Esophagus muscularis mucosa (tissue), 4 donors: ENCODE measurements around the gene ALCAM. TPM values are rescaled to one million over a fixed set of nuclear protein-coding genes. Genes with fewer than 3 reads are reported as not detected.
"Not testable (repeated sequence)": the region's sequence is repeated elsewhere in the genome, so short reads cannot be mapped to it uniquely, and the experiment has no call there.

Source experiments
- DNase-seq: peaks from one replicate; pipeline ENCODE4 v3.0.0-alpha.2; 2017; ENCODE audit errors: extremely low spot score
- H3K27ac ChIP-seq, 4 donors: fragments of 200-600 bp; sonication (generic); replicated peaks in 1 of 4; 1 replicate in 3 of 4; 2 replicates in 1 of 4; pipeline ENCODE4 v1.5.1; 2016 to 2019; ENCODE audit warnings: mild to moderate bottlenecking in 1 of 4
- H3K27me3 ChIP-seq, 4 donors: fragments of 200-600 bp; sonication (generic); one replicate each; pipeline versions ENCODE4 v1.5.1 to v1.6.0; 2016 to 2019
- H3K36me3 ChIP-seq, 4 donors: fragments of 200-600 bp; sonication (generic); one replicate each; pipeline ENCODE4 v1.5.1; 2016 to 2019
- H3K4me1 ChIP-seq, 4 donors: fragments of 200-600 bp; sonication (generic); one replicate each; pipeline ENCODE4 v1.5.1; 2016 to 2019
- H3K4me3 ChIP-seq, 4 donors: fragments of 200-600 bp; sonication (generic); 1 replicate in 2 of 4; 2 replicates in 2 of 4; pipeline ENCODE4 v1.5.1; 2016 to 2019; ENCODE audit warnings: mild to moderate bottlenecking in 4 of 4, moderate library complexity in 1 of 4
- H3K9me3 ChIP-seq, 4 donors: fragments of 200-600 bp; sonication (generic); 1 replicate in 3 of 4; 2 replicates in 1 of 4; pipeline ENCODE4 v1.5.1; 2016 to 2019
- CTCF ChIP-seq, 3 experiments: fragments of 200-600 bp in 2 of 3; fragments of 450-650 bp in 1 of 3; sonication (generic) in 2 of 3; IDR thresholded peaks; one replicate each; pipeline ENCODE4 v1.5.1; 2017 to 2019; ENCODE audit warnings: antibody characterized with exemption in 3 of 3, mild to moderate bottlenecking in 2 of 3, moderate library complexity in 1 of 3
- EP300 ChIP-seq: sonication (generic); formaldehyde crosslinking; IDR thresholded peaks from one replicate; pipeline ENCODE4 v1.6.1; 2017; ENCODE audit warnings: antibody characterized with exemption
- POLR2A ChIP-seq: fragments of 450-650 bp; IDR thresholded peaks from one replicate; pipeline ENCODE4 v1.6.1; 2017; ENCODE audit warnings: antibody characterized with exemption, moderate library complexity, mild to moderate bottlenecking, low read depth
- POLR2AphosphoS5 ChIP-seq, 2 donors: sonication (generic); formaldehyde crosslinking; IDR thresholded peaks; one replicate each; pipeline ENCODE4 v1.6.1; 2017; ENCODE audit warnings: antibody characterized with exemption in 2 of 2
- WGBS: methylation state at CpG from one replicate; pipeline ENCODE4 v1.1.5; 2018; 5-methylcytosine and 5-hydroxymethylcytosine counted together
- intact Hi-C: fragments of 100-400 bp; cut with DNase I; formaldehyde crosslinking; loops from one replicate; pipeline ENCODE4 v1.15.1; 2023
- total RNA-seq, 4 donors: library from RNA; depleted of rRNA; stranded (reverse); fragments of >200 nt; gene quantifications; one replicate each; pipeline versions ENCODE4 v1.1.0 to v1.2.1, GENCODE V29; 2016

Gene ALCAM
- total RNA-seq, 4 donors from 2014 or later: 19.0 to 26.2 (median 22.6) TPM

GRCh38 chr3:105401254-105401653 is 34.5 kb downstream of the ALCAM start:
- intact Hi-C loops: no loop called here
- Histone ChIP-seq H3K4me1 (no peaks in the 10 kb centered on the region), H3K9me3 (peaks cover 0 to 3% (median 0%) of the 10 kb centered on the region in 4 donors), H3K27ac (no peak overlapping the region), H3K36me3 (no peaks in the 10 kb centered on the region), H3K4me3 (no peak overlapping the region), H3K27me3 (no peaks in the 10 kb centered on the region)
- 98% methylated on average over 4 of the region's 4 CpGs for WGBS
- no peak for DNase-seq
- TF ChIP-seq EP300: no peak
- TF ChIP-seq POLR2AphosphoS5 (IDR thresholded peaks at IDR 0.05): no peak
- no peak for TF ChIP-seq POLR2A
- TF ChIP-seq CTCF (IDR thresholded peaks at IDR 0.05): no peak

- WGBS: 72% methylated on average over 2 of the region's 2 CpGs
- H3K9me3 ChIP-seq: peaks cover 0 to 3% (median 0%) of the 10 kb centered on the region in 4 donors
- H3K27ac ChIP-seq: no peak overlapping the region
- no peak for DNase-seq
- no peaks in the 10 kb centered on the region for H3K4me1 ChIP-seq
- no peak overlapping the region for H3K4me3 ChIP-seq
- H3K27me3 ChIP-seq: no peaks in the 10 kb centered on the region
- intact Hi-C loops: no loop called here
- TF ChIP-seq POLR2AphosphoS5 (IDR thresholded peaks at IDR 0.05): no peak
- no peak for TF ChIP-seq CTCF (IDR thresholded peaks at IDR 0.05)
- TF ChIP-seq EP300: no peak
- TF ChIP-seq POLR2A: no peak
- H3K36me3 ChIP-seq: no peaks in the 10 kb centered on the region
Measured at GRCh38 chr3:105401691-105402149, 35.0 kb downstream of the ALCAM start.

GRCh38 chr3:105402287-105402801 is 35.6 kb downstream of the ALCAM start:
- H3K4me1 ChIP-seq: no peaks in the 10 kb centered on the region
- H3K4me3 ChIP-seq: no peak overlapping the region
- no peak for DNase-seq
- no peak for TF ChIP-seq POLR2A
- TF ChIP-seq EP300: no peak
- no peak for TF ChIP-seq CTCF (IDR thresholded peaks at IDR 0.05)
- TF ChIP-seq POLR2AphosphoS5 (IDR thresholded peaks at IDR 0.05): no peak
- no peaks in the 10 kb centered on the region for H3K36me3 ChIP-seq
- H3K27ac ChIP-seq: no peak overlapping the region
- intact Hi-C loops: no loop called here
- peaks cover 0 to 3% (median 0%) of the 10 kb centered on the region in 4 donors for H3K9me3 ChIP-seq
- WGBS: 81% methylated on average over 4 of the region's 6 CpGs
- no peaks in the 10 kb centered on the region for H3K27me3 ChIP-seq

- H3K27me3 ChIP-seq, H3K27ac ChIP-seq, H3K36me3 ChIP-seq, H3K4me1 ChIP-seq, H3K9me3 ChIP-seq, H3K4me3 ChIP-seq, DNase-seq, intact Hi-C loops: not testable (repeated sequence)
- 89% methylated on average over 9 of the region's 9 CpGs for WGBS
Measured at GRCh38 chr3:105403034-105403433, 36.3 kb downstream of the ALCAM start.

GRCh38 chr3:105406268-105406667 is 39.6 kb downstream of the ALCAM start:
- Histone ChIP-seq H3K4me3 (no peak overlapping the region), H3K36me3 (no peaks in the 10 kb centered on the region), H3K27me3 (no peaks in the 10 kb centered on the region), H3K9me3 (peaks cover 0 to 3% (median 0%) of the 10 kb centered on the region in 4 donors), H3K27ac (no peak overlapping the region), H3K4me1 (no peaks in the 10 kb centered on the region)
- TF ChIP-seq EP300: no peak
- TF ChIP-seq POLR2A: no peak
- TF ChIP-seq CTCF (IDR thresholded peaks at IDR 0.05): no peak
- no peak for TF ChIP-seq POLR2AphosphoS5 (IDR thresholded peaks at IDR 0.05)
- 92% methylated on average over 2 of the region's 2 CpGs for WGBS
- intact Hi-C loops: no loop called here
- DNase-seq: no peak
